Esophagus squamous epithelium (tissue), 4 donors: ENCODE measurements around the gene ZGPAT.

Experiments
- CTCF ChIP-seq, 6 experiments: fragments of 450-650 bp in 4 of 6; fragments of 200-600 bp in 2 of 6; sonication (generic) in 2 of 6; IDR thresholded peaks; one replicate each; pipeline ENCODE4 v1.5.1; 2016 to 2019; ENCODE audit warnings: antibody characterized with exemption in 6 of 6, mild to moderate bottlenecking in 4 of 6, moderate library complexity in 4 of 6
- POLR2A ChIP-seq, 4 donors: fragments of 450-650 bp; IDR thresholded peaks; one replicate each; pipeline ENCODE4 v1.6.1; 2017; ENCODE audit warnings: antibody characterized with exemption in 4 of 4, mild to moderate bottlenecking in 4 of 4, moderate library complexity in 3 of 4

GRCh38 chr20:63680427-63680826 is 27.4 kb upstream of the ZGPAT start:
- TF ChIP-seq CTCF (IDR thresholded peaks at IDR 0.05) (no peak), POLR2A (IDR thresholded peaks at IDR 0.05) (no peak)
